Subcutaneous adipose tissue (tissue), 4 donors: ENCODE results near the gene GATAD2A. TPM values are rescaled to one million over a fixed set of nuclear protein-coding genes. Genes with fewer than 3 reads are reported as not detected.

Experiments used
- CTCF ChIP-seq: fragments of 450-650 bp; IDR thresholded peaks from one replicate; pipeline ENCODE4 v1.5.1; 2016; ENCODE audit warnings: low read depth, mild to moderate bottlenecking, control low read depth, antibody characterized with exemption, moderate library complexity
- total RNA-seq, 4 donors: library from RNA; depleted of rRNA; stranded (reverse); fragments of >200 nt; gene quantifications; one replicate each; pipeline ENCODE4 v1.1.0, GENCODE V29; 2016

The GATAD2A gene
- total RNA-seq, 4 donors from 2014 or later: 24.0 to 32.0 (median 28.9) TPM

GRCh38 chr19:19421299-19421696 lies 15.8 kb downstream of the GATAD2A start:
- no peak for TF ChIP-seq CTCF

- no peak for TF ChIP-seq CTCF
Measured at GRCh38 chr19:19422156-19422555, 16.7 kb downstream of the GATAD2A start.

GRCh38 chr19:19423322-19423721 lies 17.8 kb downstream of the GATAD2A start:
- no peak for TF ChIP-seq CTCF

- TF ChIP-seq CTCF: no peak
Measured at GRCh38 chr19:19425170-19425875, 19.8 kb downstream of the GATAD2A start.

- no peak for TF ChIP-seq CTCF
Measured at GRCh38 chr19:19426216-19426615, 20.7 kb downstream of the GATAD2A start.

- no peak for TF ChIP-seq CTCF
Measured at GRCh38 chr19:19426799-19427198, 21.3 kb downstream of the GATAD2A start.

- no peak for TF ChIP-seq CTCF
Measured at GRCh38 chr19:19427302-19427701, 21.8 kb downstream of the GATAD2A start.
